H9 (cell line): Measurements from ENCODE around the gene KAZN. TPM values are rescaled to one million over a fixed set of nuclear protein-coding genes. Genes with fewer than 3 reads are reported as not detected.

Experiments
- DNase-seq: peaks from one replicate; pipeline ENCODE4 v3.0.0-alpha.2; 2017
- H2AFZ ChIP-seq: one replicate; pipeline ENCODE4 v1.6.1; 2013; ENCODE audit warnings: mild to moderate bottlenecking, low read length, control low read depth, moderate library complexity
- H2AK5ac ChIP-seq: 2 replicates; pipeline ENCODE4 v1.6.1; 2013; ENCODE audit warnings: low read length, control low read depth, mixed read lengths; ENCODE audit not compliant: insufficient read length
- H2BK120ac ChIP-seq: one replicate; pipeline ENCODE4 v1.6.1; 2013; ENCODE audit warnings: low read depth, mild to moderate bottlenecking, low read length, control low read depth, inconsistent platforms; ENCODE audit not compliant: poor library complexity, severe bottlenecking
- H2BK12ac ChIP-seq: 2 replicates; pipeline ENCODE4 v1.6.1; 2013; ENCODE audit warnings: low read length, control low read depth, mixed read lengths, low read depth; ENCODE audit not compliant: insufficient read length
- H2BK15ac ChIP-seq: 2 replicates; pipeline ENCODE4 v1.6.1; 2013; ENCODE audit warnings: low read depth, low read length, control low read depth
- H2BK20ac ChIP-seq: one replicate; pipeline ENCODE4 v1.6.1; 2013; ENCODE audit warnings: low read depth, mild to moderate bottlenecking, low read length, control low read depth, inconsistent platforms; ENCODE audit not compliant: poor library complexity, severe bottlenecking
- H2BK5ac ChIP-seq: 2 replicates; pipeline ENCODE4 v1.6.1; 2013; ENCODE audit warnings: low read length, control low read depth, mixed read lengths; ENCODE audit not compliant: insufficient read length
- H3K14ac ChIP-seq: 2 replicates; pipeline ENCODE4 v1.6.1; 2013; ENCODE audit warnings: low read length, control low read depth; ENCODE audit not compliant: insufficient read depth
- H3K18ac ChIP-seq: 2 replicates; pipeline ENCODE4 v1.6.1; 2013; ENCODE audit warnings: low read depth, mild to moderate bottlenecking, mixed read lengths, low read length, control low read depth; ENCODE audit not compliant: insufficient read length
- H3K23ac ChIP-seq: 2 replicates; pipeline ENCODE4 v1.6.1; 2013; ENCODE audit warnings: low read length, control low read depth, mixed read lengths, low read depth; ENCODE audit not compliant: insufficient read length
- H3K23me2 ChIP-seq: 2 replicates; pipeline ENCODE4 v1.6.1; 2013; ENCODE audit warnings: low read depth, mild to moderate bottlenecking, mixed read lengths, low read length, control low read depth; ENCODE audit not compliant: insufficient read length, poor library complexity, severe bottlenecking
- H3K27ac ChIP-seq: 2 replicates; pipeline ENCODE4 v1.5.1; 2013; ENCODE audit warnings: low read length, control low read depth, mixed read lengths, low read depth; ENCODE audit not compliant: insufficient read length
- H3K27me3 ChIP-seq: 2 replicates; pipeline ENCODE4 v1.6.1; 2013; ENCODE audit warnings: low read length, control low read depth, inconsistent platforms; ENCODE audit not compliant: insufficient read depth
- H3K4ac ChIP-seq: 2 replicates; pipeline ENCODE4 v1.6.1; 2013; ENCODE audit warnings: low read depth, mild to moderate bottlenecking, control low read depth, inconsistent platforms, low read length, moderate library complexity
- H3K4me1 ChIP-seq: 2 replicates; pipeline ENCODE4 v1.6.1; 2013; ENCODE audit warnings: low read length, control low read depth, inconsistent platforms; ENCODE audit not compliant: insufficient read depth
- H3K4me2 ChIP-seq: 2 replicates; pipeline ENCODE4 v1.6.1; 2013; ENCODE audit warnings: low read length, control low read depth, mixed read lengths; ENCODE audit not compliant: insufficient read length, insufficient read depth
- H3K56ac ChIP-seq: 2 replicates; pipeline ENCODE4 v1.6.1; 2013; ENCODE audit warnings: low read depth, mild to moderate bottlenecking, mixed read lengths, low read length, control low read depth; ENCODE audit not compliant: insufficient read length
- H3K79me1 ChIP-seq: 2 replicates; pipeline ENCODE4 v1.6.1; 2013; ENCODE audit warnings: low read depth, mild to moderate bottlenecking, moderate library complexity, low read length, control low read depth, inconsistent platforms; ENCODE audit not compliant: insufficient read depth, poor library complexity, severe bottlenecking
- H3K79me2 ChIP-seq: 2 replicates; pipeline ENCODE4 v1.6.1; 2013; ENCODE audit warnings: low read length, control low read depth, inconsistent platforms; ENCODE audit not compliant: insufficient read depth
- H3K9ac ChIP-seq: 2 replicates; pipeline ENCODE4 v1.6.1; 2013; ENCODE audit warnings: low read length, control low read depth, mixed read lengths; ENCODE audit not compliant: insufficient read length; ENCODE audit errors: extremely low read depth
- H3K9me3 ChIP-seq: one replicate; pipeline ENCODE4 v1.6.1; 2013; ENCODE audit warnings: low read depth, low read length, inconsistent platforms; ENCODE audit not compliant: control insufficient read depth
- H3T11ph ChIP-seq: one replicate; pipeline ENCODE4 v1.6.1; 2013; ENCODE audit warnings: mild to moderate bottlenecking, low read length, control low read depth, inconsistent platforms
- H4K20me1 ChIP-seq: one replicate; pipeline ENCODE4 v1.6.1; 2013; ENCODE audit not compliant: control insufficient read depth, insufficient read length, insufficient read depth
- H4K5ac ChIP-seq: 2 replicates; pipeline ENCODE4 v1.6.1; 2013; ENCODE audit warnings: low read depth, mild to moderate bottlenecking, mixed read lengths, low read length, control low read depth; ENCODE audit not compliant: insufficient read length
- H4K8ac ChIP-seq: replicated peaks from 2 replicates; pipeline ENCODE4 v1.6.1; 2013; ENCODE audit warnings: low read length, control low read depth, mixed read lengths, low read depth; ENCODE audit not compliant: insufficient read length
- H4K91ac ChIP-seq: 2 replicates; pipeline ENCODE4 v1.6.1; 2013; ENCODE audit warnings: low read depth, mild to moderate bottlenecking, moderate library complexity, mixed read lengths, low read length, control low read depth; ENCODE audit not compliant: insufficient read length
- H3K27ac Mint-ChIP-seq, 3 experiments: 2 replicates in 2 of 3; 3 replicates in 1 of 3; pipeline ENCODE4 v1.8.0; 2020 to 2021; ENCODE audit warnings: mixed read lengths in 3 of 3, mild to moderate bottlenecking in 1 of 3, moderate library complexity in 1 of 3
- H3K27me3 Mint-ChIP-seq: 2 replicates; pipeline ENCODE4 v1.8.0; 2021; ENCODE audit warnings: low read depth, mild to moderate bottlenecking, moderate library complexity, mixed read lengths
- H3K36me3 Mint-ChIP-seq, 3 experiments: 2 replicates in 2 of 3; 3 replicates in 1 of 3; pipeline ENCODE4 v1.8.0; 2020 to 2021; ENCODE audit warnings: low read depth in 3 of 3, mixed read lengths in 3 of 3; ENCODE audit not compliant: insufficient read depth in 1 of 3
- H3K4me1 Mint-ChIP-seq, 2 experiments: 2 replicates each; pipeline ENCODE4 v1.8.0; 2020; ENCODE audit warnings: mixed read lengths in 2 of 2
- H3K4me3 Mint-ChIP-seq, 2 experiments: 2 replicates in 1 of 2; 3 replicates in 1 of 2; pipeline ENCODE4 v1.8.0; 2020 to 2021; ENCODE audit warnings: mild to moderate bottlenecking in 2 of 2, mixed read lengths in 2 of 2, moderate library complexity in 1 of 2
- H3K9me3 Mint-ChIP-seq, 2 experiments: 2 replicates in 1 of 2; 3 replicates in 1 of 2; pipeline ENCODE4 v1.8.0; 2020; ENCODE audit warnings: mild to moderate bottlenecking in 2 of 2, mixed read lengths in 2 of 2, moderate library complexity in 1 of 2
- CTCF ChIP-seq: fragments of 200-600 bp; sonication (generic); conservative IDR thresholded peaks from 3 replicates; pipeline ENCODE4 v1.8.0; 2021; ENCODE audit warnings: antibody characterized with exemption, mild to moderate bottlenecking
- WGBS: extraction: QIAGEN DNeasy Blood & Tissue Kit; methylation state at CpG from one replicate; pipeline ENCODE4 v1.1.7; 2013; ENCODE audit warnings: missing lambda C conversion rate, low lambda C conversion rate, mixed read lengths; ENCODE audit not compliant: insufficient read length; ENCODE audit errors: extremely low coverage; 5-methylcytosine and 5-hydroxymethylcytosine counted together
- total RNA-seq: library from RNA; stranded (reverse); gene quantifications from 2 replicates; pipeline ENCODE4 v1.2.1, GENCODE V29; 2021

Gene KAZN
- total RNA-seq, 1 experiment from 2014 or later: 7.6 TPM

GRCh38 chr1:14778541-14778897 is 180.0 kb downstream of the KAZN start:
- no peak overlapping the region for H2BK20ac ChIP-seq
- no peak for TF ChIP-seq CTCF

More at GRCh38 chr1:14778541-14778897, 180.0 kb downstream of the KAZN start:
- Histone ChIP-seq H2AK5ac (no peak overlapping the region), H2BK15ac (no peak overlapping the region), H3K4me2 (no peak overlapping the region), H3K9ac (no peak overlapping the region), H3K4ac (no peak overlapping the region), H3K79me1 (no peaks in the 10 kb centered on the region), H2BK12ac (no peak overlapping the region), H3K18ac (no peak overlapping the region), H3K56ac (no peak overlapping the region), H4K20me1 (no peaks in the 10 kb centered on the region), H3K14ac (no peak overlapping the region), H2BK5ac (no peak overlapping the region), H3K23ac (no peak overlapping the region), H3K9me3 (no peaks in the 10 kb centered on the region), H4K8ac (no peak overlapping the region), H3K27ac (no peak overlapping the region), H3K4me1 (peaks cover 4% of the 10 kb centered on the region), H2AFZ (no peak overlapping the region), H3K79me2 (no peaks in the 10 kb centered on the region), H3K23me2 (no peaks in the 10 kb centered on the region), H4K5ac (no peak overlapping the region), H3T11ph (no peak overlapping the region), H4K91ac (no peak overlapping the region), H2BK120ac (no peak overlapping the region), H3K27me3 (no peaks in the 10 kb centered on the region)
- Mint-ChIP-seq H3K4me3 (no peak overlapping the region), H3K27me3 (no peaks in the 10 kb centered on the region; the same call in 1 of the 2 replicates), H3K36me3 (no peaks in the 10 kb centered on the region), H3K27ac (no peak overlapping the region), H3K9me3 (no peaks in the 10 kb centered on the region), H3K4me1 (peaks cover 46 to 49% of the 10 kb centered on the region in 2 experiments)
- no CpG with 5 or more reads among the region's 3 CpGs for WGBS
- no peak for DNase-seq
